GM13977 (cell line): ENCODE measurements around the gene SIL1.
"Not testable (repeated sequence)": the region's sequence is repeated elsewhere in the genome, so short reads cannot be mapped to it uniquely, and the experiment has no call there.

Source experiments
- DNase-seq: peaks from one replicate; pipeline ENCODE4 v3.0.0; 2012; ENCODE audit warnings: low spot score
- in situ Hi-C: fragments of 300-500 bp; cut with MboI; formaldehyde crosslinking; loops from one replicate; pipeline ENCODE4 v1.12.0; 2022; ENCODE audit warnings: low sequenced_read_pairs, low pct_unique_long_range_greater_than_20kb, mixed read lengths, inconsistent platforms; ENCODE audit not compliant: unreplicated experiment
- TF ChIP-seq, protein P1 (sequence below): IDR thresholded peaks from 2 replicates; pipeline ENCODE4 v1.5.1; 2012; ENCODE audit warnings: mild to moderate bottlenecking, control low read depth; ENCODE audit not compliant: insufficient read depth; ENCODE audit errors: extremely low read depth, missing control alignments

The SIL1 gene

DNA sequence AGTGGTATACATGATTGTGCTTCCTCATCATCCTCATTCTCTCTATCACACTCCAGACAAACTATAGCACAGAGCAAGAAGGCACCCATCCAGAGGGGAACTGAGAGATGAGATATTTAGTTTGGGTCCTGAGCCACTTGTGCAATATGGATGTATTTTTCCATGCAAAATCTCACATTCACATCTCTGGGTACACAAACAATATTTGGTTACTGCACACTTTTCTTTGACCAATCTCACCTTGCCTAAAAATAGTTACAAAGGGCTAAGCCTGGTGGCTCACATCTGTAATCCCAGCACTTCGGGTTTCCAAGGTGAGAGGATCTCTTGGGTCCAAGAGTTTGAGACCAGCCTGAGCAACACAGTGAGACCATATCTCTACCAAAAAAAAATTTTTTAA lies 120.3 kb downstream of the SIL1 start:
- TF ChIP-seq, protein P1, sequence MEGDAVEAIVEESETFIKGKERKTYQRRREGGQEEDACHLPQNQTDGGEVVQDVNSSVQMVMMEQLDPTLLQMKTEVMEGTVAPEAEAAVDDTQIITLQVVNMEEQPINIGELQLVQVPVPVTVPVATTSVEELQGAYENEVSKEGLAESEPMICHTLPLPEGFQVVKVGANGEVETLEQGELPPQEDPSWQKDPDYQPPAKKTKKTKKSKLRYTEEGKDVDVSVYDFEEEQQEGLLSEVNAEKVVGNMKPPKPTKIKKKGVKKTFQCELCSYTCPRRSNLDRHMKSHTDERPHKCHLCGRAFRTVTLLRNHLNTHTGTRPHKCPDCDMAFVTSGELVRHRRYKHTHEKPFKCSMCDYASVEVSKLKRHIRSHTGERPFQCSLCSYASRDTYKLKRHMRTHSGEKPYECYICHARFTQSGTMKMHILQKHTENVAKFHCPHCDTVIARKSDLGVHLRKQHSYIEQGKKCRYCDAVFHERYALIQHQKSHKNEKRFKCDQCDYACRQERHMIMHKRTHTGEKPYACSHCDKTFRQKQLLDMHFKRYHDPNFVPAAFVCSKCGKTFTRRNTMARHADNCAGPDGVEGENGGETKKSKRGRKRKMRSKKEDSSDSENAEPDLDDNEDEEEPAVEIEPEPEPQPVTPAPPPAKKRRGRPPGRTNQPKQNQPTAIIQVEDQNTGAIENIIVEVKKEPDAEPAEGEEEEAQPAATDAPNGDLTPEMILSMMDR, result no peak
- no peak for DNase-seq
- in situ Hi-C loops, result no loop called here

DNA sequence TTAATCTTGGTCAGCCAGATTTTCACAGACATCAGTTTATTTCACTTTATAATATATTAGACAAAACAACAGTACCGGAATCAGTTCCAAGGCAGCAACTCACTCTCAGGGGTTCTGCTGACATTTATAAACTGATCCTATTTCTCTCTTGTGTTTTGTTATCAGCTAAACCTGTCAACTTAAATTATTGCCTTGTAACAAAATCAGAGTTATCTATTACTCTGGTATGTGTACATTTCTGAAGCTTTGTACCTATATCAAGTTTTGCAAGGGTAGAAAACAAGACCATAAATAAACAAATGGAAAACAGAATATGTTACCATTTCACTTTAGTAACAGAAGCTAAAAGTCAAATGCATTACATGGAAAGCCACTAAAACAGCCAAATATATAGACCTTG lies 122.1 kb downstream of the SIL1 start:
- in situ Hi-C loops, result no loop called here
- TF ChIP-seq, protein P1, result no peak
- no peak for DNase-seq

DNA sequence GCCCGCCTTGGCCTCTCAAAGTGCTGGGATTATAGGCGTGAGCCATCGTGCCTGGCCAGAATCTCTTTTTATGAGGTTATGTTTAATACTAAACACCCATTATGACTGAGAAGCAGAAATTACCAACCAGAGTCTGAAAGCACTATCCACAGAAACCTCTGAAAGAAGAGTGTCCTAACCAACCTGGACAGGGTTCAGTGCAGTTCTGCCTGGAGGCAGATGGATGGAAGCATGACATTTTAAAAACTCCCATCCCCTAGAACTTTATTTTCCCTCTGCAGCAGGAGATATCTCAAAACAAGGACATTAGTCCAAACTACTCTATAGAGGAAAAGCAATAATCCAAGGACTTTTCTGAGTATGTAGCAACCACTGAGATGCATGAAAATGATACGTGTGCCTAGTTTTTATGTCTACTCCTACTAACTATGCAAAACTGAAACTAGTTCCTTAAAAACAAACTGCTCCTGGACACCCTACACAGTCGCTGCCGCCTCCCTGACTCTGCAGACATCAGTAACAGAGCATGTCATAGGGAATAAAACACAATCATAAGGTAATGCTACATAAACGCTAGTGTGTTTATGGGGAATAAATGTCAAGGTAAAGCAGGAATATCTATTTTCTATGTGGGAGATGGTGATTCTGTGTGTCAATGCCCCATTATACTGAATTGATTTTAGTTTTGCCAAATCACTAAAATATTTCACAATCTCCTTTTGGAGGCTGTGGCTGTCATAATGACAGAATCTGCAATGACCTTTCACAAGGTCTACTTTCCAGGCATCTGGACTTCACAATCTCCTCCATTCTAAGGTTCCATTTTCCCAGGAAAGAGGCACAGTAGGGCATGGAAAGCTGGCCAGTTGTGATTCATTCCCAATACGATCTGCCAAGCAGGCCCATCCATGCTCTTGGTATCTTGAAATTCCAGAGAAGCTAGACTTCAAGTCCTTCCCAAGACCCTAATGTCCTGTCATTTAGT lies 122.8 kb downstream of the SIL1 start:
- TF ChIP-seq, protein P1, result no peak
- in situ Hi-C loops, result no loop called here
- DNase-seq, result no peak

DNA sequence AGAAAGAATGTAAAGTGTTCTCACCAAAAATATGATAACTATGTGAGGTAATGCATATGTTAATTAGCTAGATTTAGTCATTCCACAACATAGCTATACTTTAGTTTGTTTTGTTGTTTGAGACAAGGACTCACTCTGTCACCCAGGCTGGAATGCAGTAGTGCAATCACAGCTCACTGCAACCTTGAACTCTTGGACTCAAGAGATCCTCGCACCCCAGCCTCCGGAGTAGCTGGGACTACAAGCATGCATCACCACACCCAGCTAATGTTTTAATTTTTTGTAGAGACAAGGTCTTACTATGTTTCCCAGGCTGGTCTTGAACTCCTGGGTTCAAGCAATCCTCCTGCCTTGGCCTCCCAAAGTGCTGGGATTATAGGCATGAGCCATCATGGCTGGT lies 124.2 kb downstream of the SIL1 start:
- in situ Hi-C loops, DNase-seq: not testable (repeated sequence)

DNA sequence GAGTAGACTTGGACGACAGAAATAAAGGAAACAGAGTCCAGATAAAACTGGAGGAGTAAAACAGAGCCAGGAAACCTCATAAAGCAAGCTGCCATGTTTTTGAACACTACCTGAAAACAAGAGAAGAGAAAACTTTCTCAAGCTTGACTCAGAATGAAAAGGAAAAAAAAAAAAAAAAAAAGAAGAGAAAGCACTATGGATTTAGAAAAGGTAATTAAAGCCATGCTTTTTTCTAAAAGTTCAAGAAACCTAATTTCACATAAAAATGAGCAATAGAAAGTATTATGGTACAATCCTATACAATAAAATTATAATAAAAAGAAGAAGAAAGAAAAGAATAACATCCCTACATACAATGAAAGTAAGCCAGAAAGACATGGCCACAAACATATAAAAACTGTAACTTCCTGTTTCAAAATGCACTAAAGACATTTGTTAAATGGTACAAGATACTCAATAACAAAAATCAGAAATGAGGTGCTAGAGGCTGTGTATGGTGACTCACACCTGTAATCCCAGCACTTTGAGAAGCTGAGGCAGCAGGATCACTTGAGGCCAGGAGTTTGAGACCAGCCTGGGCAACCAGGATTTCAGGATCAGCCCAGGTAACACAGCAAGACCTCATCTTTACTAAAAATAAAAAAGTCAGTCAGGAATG lies 129.5 kb downstream of the SIL1 start:
- TF ChIP-seq, protein P1, result no peak
- no peak for DNase-seq
- in situ Hi-C loops, result no loop called here

DNA sequence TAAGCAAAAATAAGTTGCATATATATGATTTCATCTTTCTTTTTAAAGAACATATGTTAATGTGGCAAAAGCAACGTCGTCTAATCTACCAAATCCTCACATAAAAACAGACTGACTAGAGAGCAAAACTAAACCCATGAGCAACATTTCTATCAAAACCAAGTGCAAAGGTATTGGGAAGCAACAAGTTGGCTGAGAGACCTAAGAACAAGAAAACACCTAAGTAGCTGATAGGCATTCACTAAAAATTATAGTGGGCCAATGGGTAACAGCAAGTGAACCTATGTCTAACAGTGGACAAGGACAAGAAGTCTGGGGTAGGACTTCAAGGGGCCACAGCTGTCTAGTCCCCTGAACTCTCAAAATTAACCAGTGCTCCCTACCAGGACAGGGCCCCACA lies 130.1 kb downstream of the SIL1 start:
- in situ Hi-C loops, result no loop called here
- TF ChIP-seq, protein P1, result no peak
- DNase-seq, result no peak

DNA sequence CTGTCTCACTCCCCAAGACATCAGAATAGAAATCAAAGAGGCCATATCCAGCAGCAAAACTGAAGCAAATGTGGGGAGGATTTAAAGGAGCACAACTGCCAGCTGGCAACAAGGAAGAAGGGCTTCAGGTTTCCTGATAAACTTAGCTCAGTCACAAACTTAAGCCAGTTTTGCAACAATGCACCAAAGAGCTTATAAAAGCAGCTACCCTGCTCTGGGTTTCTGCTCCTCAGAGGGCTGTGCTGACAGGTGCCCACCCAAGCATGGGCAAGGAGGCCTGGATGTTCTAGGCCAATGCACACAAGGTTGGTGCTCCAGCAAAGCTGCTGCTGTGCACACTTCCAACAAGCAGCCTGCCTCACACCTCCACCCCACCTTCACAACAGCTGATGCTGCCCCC lies 132.9 kb downstream of the SIL1 start:
- DNase-seq, result no peak
- in situ Hi-C loops, result no loop called here

More for the DNA sequence above, 132.9 kb downstream of the SIL1 start:
- TF ChIP-seq, protein P1, result no peak
